ENCODE results near the gene CENPP.

DNA sequence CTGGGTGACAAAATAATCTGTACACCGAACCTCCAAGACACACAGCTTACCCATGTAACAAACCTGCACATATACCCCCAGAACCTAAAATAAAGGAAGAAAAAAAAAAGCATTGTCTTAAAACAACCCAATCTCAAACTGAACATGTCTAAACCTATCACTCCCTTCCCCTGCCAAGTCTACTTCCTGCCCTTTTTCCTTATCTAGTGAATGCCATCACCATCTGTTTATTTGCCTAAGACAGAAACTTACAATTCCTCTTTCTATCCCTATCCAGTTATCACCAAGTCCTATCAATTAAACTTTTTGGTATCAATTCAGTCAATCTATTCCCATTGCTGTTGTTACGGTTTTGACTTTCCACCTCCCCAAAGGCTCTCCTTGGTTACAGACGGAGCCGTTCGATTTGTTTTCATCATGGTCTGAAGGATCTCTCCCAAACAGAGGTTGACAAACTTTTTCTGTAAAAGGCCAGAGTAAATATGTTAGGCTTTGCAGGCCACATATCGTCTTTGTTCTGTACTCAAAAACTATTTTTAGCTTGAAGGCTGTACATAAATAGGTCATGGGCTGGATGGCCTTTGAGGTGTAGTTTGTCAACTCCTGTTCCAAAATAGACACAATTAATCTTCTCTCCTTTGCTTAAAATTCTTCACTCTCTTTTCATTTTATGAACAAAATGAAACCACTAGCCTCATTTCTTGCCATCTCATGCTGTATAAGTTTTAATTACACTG is 12.7 kb upstream of the CENPP start:
- TF ChIP-seq, protein P1, sequence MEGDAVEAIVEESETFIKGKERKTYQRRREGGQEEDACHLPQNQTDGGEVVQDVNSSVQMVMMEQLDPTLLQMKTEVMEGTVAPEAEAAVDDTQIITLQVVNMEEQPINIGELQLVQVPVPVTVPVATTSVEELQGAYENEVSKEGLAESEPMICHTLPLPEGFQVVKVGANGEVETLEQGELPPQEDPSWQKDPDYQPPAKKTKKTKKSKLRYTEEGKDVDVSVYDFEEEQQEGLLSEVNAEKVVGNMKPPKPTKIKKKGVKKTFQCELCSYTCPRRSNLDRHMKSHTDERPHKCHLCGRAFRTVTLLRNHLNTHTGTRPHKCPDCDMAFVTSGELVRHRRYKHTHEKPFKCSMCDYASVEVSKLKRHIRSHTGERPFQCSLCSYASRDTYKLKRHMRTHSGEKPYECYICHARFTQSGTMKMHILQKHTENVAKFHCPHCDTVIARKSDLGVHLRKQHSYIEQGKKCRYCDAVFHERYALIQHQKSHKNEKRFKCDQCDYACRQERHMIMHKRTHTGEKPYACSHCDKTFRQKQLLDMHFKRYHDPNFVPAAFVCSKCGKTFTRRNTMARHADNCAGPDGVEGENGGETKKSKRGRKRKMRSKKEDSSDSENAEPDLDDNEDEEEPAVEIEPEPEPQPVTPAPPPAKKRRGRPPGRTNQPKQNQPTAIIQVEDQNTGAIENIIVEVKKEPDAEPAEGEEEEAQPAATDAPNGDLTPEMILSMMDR (IDR thresholded peaks at IDR 0.05): no peak
- TF ChIP-seq POLR2A (IDR thresholded peaks at IDR 0.05): no peak
